ENCODE results near the gene RHBDD3. TPM values are rescaled to one million over a fixed set of nuclear protein-coding genes. Genes with fewer than 3 reads are reported as not detected.

RHBDD3 gene
- total RNA-seq, 1 donor from 2014 or later = 19.2 TPM

GRCh38 chr22:29270475-29271271 is 2.9 kb upstream of the RHBDD3 start:
- DNase-seq (ENCODE audit: low spot score) = peak; percentile 33

DNA sequence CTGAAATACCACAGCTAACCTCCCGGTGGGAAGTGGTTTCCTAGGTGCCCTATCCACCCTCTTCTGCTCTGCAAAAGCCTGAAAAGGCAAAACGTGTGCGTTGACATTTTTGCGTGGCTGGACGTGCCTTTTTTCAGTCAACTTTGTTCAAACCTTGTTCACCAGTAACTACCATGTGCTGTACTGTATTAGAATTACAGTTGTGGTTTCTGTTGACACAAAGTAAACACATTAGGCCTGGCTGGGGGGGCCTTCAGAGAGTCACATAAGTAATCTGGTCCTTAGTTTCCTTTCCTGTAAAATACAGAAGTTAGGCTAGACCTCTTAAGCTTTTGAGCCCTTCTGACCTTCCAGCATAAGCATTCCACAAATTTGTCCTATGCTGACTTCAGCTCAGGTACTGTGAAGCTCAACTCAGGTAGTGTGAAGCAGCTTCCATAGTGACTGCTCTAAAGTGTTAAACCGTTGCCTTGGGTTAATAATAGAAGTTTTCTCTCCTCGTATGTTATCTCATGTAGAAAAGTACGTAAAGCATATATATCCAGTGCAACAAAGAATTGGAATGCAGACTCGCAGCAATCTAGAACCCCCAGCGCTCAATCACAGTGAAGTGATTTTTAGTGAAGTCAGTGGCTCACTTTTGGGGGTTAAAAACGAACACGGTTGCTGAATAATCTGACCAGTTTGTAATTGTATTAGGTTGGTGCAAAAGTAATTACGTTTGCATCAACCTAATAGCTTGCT is 2.1 kb upstream of the RHBDD3 start:
- peak; percentile 51 for DNase-seq (ENCODE audit: low spot score)

- DNase-seq (ENCODE audit: low spot score) = peak; percentile 41
Measured at GRCh38 chr22:29269230-29269604, 1.4 kb upstream of the RHBDD3 start.

- DNase-seq (ENCODE audit: low spot score) = peak; percentile 89
Measured at GRCh38 chr22:29268511-29269229, 889 bp upstream of the RHBDD3 start.

- no peak for DNase-seq (ENCODE audit: low spot score)
Measured at GRCh38 chr22:29267462-29267857, 321 bp downstream of the RHBDD3 start.

DNA sequence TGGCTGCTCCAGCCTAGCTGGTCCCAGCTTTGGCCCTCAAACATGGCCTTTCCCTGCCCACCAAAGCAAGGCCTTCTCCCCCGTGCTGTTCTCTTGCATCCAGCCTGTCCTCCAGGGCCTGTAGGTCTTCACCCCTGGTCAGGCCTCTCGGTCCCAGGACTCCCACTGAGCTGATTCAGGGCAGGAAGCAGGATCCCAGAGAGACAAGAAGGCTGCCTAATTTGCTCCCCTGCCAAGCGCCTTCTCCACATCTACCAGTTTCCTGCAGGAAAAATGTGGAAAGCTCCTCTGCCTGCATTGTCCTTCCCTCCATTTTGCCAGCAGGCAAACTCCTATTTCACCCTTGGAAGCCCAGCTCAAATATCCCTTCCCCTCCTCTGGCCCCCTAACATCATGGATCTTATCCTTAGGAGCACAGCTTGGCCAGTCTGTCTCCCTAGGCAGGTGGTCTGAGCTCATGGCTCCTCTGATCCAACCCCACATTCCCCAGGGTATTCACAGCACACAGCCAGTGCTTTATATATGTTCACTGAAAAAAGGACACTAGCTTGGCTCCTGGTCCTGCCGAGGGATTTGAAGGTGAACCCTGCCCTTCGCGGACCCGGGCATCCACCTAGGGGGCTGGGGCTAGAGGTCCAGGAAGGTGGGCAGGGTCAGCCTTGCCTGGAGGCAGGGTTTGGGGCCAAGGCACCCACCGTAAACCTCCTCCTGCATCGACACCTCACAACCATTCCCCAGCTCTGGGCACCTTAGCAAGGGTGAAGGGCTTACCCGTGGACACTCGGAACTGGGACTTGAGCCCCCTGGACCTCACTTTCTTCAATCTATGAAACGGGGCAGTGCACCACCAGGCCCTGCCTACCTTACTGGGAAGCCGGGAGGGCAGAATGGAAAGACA is 968 bp downstream of the RHBDD3 start:
- no peak for DNase-seq (ENCODE audit: low spot score)

DNA sequence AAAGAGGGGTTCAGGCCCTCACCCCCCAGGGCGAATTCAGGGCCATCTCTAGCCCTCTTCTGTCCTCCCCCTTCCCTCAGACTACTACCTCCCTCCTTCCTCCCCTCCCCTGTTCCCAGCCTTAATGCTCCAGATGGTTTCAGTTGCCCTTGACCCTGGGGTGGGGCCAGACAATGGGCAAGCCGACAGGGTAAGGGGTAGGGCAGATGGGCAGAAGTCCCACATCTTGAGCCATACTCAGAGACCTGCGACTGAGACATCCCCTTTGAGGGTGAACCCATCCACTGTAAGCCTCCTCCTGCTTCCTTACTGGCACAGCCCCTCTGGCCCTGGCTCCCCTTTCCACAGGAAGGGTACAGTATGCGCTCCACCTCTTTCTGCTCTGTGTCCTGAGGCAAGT is 1.9 kb downstream of the RHBDD3 start:
- peak; percentile 35 for DNase-seq (ENCODE audit: low spot score)

GRCh38 chr22:29265305-29265704 is 2.5 kb downstream of the RHBDD3 start:
- DNase-seq (ENCODE audit: low spot score) = peak; percentile 88

DNA sequence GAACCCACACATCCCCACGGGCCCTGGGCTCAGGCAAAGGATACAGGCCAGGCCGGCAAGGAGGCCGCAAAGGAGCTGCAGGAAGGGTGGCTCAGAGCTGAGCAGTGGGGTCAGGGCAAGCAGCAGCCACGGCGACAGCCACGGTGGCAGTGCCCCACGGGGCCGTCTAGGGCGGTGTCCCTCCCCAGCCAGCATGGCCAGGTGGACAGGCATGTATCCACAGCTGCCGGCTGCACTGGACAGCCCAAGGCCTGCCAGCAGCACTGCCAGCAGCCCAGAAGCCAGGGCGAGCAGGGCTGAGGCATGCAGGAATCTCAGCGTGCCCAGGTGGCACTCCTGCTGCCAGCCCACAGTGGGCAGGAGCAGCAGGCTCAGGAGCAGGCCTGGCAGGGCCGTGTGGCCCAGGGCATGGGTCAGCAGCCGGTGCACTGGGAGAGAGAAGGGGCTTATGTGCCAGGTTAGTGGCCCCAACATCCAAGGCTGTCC is 3.9 kb downstream of the RHBDD3 start:
- DNase-seq (ENCODE audit: low spot score) = no peak

GRCh38 chr22:29260601-29261315 is 7.0 kb downstream of the RHBDD3 start:
- DNase-seq (ENCODE audit: low spot score) = peak; percentile 76

DNA sequence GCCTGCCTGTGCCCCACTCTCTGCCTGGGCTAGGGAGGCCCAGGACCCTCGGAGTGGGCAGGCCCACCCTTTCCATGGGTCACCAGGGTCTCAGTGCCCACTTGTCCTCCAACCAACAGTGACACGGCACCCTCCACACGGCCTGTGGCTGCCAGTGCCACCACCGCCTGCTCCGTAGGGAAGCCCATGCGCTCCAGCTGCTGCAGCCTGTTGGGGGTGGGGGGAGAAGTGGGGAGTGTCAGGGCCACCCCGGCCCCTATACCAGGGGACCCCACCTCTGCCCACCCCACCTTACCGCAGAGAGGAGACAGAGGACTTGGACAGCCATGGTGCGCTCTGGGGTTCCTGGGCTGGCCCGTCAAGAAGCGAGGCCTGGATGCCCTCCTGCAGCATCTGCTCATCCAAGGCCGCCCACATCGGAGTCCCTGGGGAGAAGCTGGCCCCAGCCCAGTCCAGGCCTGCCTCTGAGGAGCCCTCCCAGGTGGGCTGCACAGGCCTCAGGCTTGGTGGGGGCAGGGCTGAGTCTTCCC is 7.7 kb downstream of the RHBDD3 start:
- DNase-seq (ENCODE audit: low spot score) = peak; percentile 77

DNA sequence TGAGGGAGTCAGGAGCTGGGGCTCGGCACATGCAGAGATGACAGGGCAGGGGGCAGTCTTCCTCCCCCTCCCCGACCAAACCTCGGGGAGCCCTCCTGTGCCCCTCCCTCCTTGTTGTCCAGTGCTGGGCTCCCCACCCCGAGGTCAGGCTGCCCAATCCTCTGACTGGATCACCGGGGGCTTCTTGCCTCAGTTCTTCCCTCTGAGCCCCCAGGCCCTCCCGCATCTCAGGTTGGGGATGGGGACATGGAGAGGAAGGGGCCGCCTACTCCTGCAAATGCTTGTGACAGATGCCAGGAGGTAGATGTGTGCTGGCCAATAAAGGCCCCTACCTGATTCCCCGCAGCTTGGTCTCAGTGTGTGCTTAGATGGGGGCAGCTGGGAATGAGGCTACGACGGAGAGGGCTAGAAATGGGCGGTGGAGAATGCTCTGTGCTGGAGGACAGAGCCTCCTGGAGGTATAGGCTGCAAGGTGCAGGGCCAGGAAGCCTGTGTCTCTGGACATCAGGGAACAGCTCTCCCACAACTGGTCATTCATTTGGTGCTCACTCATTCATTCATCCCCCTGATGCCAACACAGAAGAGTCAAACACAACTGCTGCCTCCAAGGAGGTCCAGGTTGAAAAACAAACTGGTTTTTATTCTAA is 8.4 kb downstream of the RHBDD3 start:
- peak; percentile 51 for DNase-seq (ENCODE audit: low spot score)

- peak; percentile 84 for DNase-seq (ENCODE audit: low spot score)
Measured at GRCh38 chr22:29258407-29259252, 9.2 kb downstream of the RHBDD3 start.

- DNase-seq (ENCODE audit: low spot score) = no peak
Measured at GRCh38 chr22:29257751-29258181, 10.0 kb downstream of the RHBDD3 start.

DNA sequence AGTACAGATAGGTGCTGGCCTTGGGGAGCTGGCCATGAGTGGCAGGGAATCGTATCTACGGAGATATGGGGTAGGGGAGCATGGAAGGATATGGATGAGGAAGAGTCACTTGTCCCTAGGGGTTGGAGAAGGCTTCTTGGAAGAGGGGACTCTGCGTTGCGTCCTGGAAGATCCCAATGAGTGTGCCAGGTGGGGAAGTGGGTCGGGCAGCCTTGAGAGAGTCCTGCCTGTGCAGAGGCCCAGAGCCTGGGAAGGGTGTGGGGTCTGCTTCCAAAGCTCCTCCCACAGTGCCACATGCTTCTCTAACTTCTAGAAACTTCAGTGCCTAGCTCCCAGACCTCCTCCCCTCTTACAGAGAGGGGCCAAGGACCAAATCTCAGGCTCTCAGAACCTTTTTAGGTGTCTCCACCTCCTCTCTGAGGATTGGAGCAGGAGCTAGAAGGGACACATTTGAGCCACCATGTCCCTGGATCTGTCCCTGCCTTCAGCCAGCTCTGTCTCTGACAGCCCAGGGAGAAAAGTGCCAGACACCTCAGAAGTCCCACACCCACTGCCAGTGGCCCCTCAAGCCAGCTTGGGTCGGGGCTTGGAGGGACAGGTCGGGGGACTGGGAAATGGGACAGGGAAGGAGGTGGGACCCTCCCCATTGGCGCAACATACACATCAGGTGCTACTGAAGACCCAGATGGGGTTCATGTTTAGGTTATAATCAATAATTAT is 11.0 kb downstream of the RHBDD3 start:
- DNase-seq (ENCODE audit: low spot score) = peak; percentile 78

GRCh38 chr22:29255064-29255621 is 12.6 kb downstream of the RHBDD3 start:
- DNase-seq (ENCODE audit: low spot score) = peak; percentile 62

- DNase-seq (ENCODE audit: low spot score) = no peak
Measured at GRCh38 chr22:29254286-29254660, 13.5 kb downstream of the RHBDD3 start.

All from mesenteric fat pad (tissue), 1 donor.